ENCODE results near the gene ARHGAP29.

DNA sequence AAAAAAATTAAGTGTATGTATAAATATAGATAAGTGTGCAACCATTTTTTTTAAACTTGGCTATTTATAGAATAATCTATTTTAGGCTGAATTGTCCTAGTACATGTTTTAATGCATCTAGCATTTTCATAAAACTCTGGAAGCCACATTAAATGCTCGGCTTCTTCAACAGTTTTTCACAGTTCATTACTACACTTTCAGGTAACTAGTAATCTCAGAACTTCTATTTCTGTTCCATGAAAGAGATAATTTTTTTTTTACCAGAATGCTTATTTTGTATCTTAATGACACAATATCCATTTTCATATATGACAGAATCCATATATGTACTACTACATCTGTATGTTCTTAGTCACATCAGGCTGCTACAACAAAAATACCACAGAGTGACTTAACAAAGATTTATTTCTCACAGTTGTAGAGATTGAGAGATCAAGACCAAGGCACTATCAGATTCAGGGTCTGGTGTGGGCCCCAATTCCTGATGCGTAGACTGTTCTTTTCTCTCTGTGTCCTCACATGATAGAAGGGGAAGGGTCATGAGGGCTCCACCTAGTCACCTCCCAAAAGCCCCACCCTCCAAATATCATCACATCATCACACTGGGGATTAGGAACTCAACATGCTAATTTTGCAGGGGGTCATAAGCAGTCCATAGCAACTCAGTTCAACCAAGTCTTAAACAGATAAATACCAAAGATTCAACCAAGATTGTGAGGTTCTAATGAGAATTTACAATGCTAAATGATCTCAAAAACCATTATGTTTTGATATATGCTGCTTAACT, 43.1 kb downstream of the ARHGAP29 start:
- TF ChIP-seq POLR2A (IDR thresholded peaks at IDR 0.05) (no peak), CTCF (IDR thresholded peaks at IDR 0.05) (no peak)

All from Peyer's patch (tissue), 4 donors.